GM12892 (cell line): ENCODE measurements around the gene MTPN.

ENCODE experiments used
- POLR2A ChIP-seq: IDR thresholded peaks from 2 replicates; pipeline ENCODE4 v1.6.1; 2011; ENCODE audit warnings: low read depth, low read length, control low read depth
- POLR2AphosphoS5 ChIP-seq: IDR thresholded peaks from 2 replicates; pipeline ENCODE4 v1.6.1; 2011; ENCODE audit warnings: low read depth, low read length, control low read depth
- TAF1 ChIP-seq: IDR thresholded peaks from 2 replicates; pipeline ENCODE4 v1.6.1; 2011; ENCODE audit warnings: low read depth, mild to moderate bottlenecking, control low read depth, low read length, borderline replicate concordance

DNA sequence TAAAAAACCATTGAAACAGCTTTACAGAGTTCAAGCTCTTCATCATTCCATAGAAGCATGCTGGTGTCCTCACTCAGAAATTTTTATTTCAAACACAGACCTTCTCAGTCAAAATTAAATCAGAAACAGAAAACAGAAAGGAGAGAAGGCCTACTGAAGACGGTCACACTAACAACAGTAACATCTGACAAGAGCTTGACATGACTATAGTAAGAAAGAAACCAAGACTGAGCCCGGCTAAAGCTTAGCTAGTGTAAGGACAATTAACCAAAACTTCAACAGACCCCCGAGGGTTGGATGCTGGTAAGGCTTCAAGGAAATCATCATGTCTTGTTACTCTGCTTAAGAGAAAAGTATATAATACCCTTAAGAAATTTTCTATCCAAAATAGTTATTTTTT, 38.6 kb downstream of the MTPN start:
- TF ChIP-seq POLR2A, result no peak
- no peak for TF ChIP-seq POLR2AphosphoS5
- TF ChIP-seq TAF1, result no peak
